Measurements from ENCODE around the gene PLA2G6. TPM values are rescaled to one million over a fixed set of nuclear protein-coding genes. Genes with fewer than 3 reads are reported as not detected.

PLA2G6 gene, protein sequence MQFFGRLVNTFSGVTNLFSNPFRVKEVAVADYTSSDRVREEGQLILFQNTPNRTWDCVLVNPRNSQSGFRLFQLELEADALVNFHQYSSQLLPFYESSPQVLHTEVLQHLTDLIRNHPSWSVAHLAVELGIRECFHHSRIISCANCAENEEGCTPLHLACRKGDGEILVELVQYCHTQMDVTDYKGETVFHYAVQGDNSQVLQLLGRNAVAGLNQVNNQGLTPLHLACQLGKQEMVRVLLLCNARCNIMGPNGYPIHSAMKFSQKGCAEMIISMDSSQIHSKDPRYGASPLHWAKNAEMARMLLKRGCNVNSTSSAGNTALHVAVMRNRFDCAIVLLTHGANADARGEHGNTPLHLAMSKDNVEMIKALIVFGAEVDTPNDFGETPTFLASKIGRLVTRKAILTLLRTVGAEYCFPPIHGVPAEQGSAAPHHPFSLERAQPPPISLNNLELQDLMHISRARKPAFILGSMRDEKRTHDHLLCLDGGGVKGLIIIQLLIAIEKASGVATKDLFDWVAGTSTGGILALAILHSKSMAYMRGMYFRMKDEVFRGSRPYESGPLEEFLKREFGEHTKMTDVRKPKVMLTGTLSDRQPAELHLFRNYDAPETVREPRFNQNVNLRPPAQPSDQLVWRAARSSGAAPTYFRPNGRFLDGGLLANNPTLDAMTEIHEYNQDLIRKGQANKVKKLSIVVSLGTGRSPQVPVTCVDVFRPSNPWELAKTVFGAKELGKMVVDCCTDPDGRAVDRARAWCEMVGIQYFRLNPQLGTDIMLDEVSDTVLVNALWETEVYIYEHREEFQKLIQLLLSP
- 10 to 100 TPM; 60.6 to 60.7 TPM for total RNA-seq
- polyA plus RNA-seq (2013, experiment 1 of 2): 31.7 TPM
- 25.3 TPM for polyA plus RNA-seq (2013, experiment 2 of 2)
- long read RNA-seq, experiment 1, partial matches to known transcripts: 6 of 12 reads
- long read RNA-seq, experiment 1, other reads (novel, unspliced or antisense): 5 of 12 reads
- long read RNA-seq, experiment 2, partial matches to known transcripts: 7 of 40 reads
- long read RNA-seq, experiment 2, other reads (novel, unspliced or antisense): 27 of 40 reads
- long read RNA-seq, experiment 3, partial matches to known transcripts: 1 of 24 reads
- long read RNA-seq, experiment 3, other reads (novel, unspliced or antisense): 21 of 24 reads
- long read RNA-seq, experiment 4, partial matches to known transcripts: 1 of 1 reads
- long read RNA-seq, experiment 4, other reads (novel, unspliced or antisense): 0 of 1 reads

DNA sequence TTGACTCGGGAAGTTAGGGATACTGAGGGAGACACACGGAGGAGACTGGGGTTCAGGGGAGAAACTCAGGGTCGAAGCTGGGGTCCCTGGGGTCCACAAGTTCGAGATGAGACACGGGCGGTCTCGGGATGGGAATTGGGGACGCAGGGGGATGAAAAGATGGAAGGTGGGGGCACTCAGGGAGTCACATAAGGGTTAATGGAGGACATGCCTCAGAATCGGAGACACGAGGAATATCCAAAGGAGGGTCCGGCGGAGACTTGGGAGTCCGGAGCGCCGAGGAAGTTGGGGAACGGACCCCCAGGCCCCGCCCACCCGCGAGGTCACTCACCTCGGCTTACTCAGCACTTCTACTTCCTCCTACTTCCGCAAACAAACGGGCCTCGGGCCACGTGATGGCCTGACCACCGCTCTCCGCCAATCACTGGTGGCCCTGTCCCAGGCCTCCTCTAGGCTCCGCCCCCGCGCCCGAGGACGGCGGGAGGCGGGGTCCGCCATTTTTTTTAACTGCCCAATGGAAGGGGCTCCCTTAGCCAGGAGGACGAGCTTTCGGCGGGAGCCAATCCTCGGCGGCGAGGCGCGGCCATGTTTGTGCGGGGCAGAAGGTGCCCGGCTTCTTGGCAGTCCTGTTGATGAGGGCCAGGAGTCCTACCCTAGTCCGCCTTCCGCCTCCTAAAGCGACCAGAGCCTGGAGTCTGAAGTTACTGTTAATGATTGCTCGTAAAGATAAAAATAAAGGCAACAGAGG is at the start of gene PLA2G6:
Gene PLA2G6 (minus strand): TSS at position 378 of the 748 bp plus-strand sequence. CDS start 12,404 bp downstream, outside the sequence.
- 4% methylated on average over 27 to 48 of the region's 48 CpGs for WGBS, 2 experiments (ENCODE audit: insufficient coverage in 1 of 2, insufficient read length in 1 of 2)
- peak within 1 kb of the TSS; percentile 90 for H3K4me3 Mint-ChIP-seq
- Histone ChIP-seq H3K9me3 (ENCODE audit: control insufficient read depth, low read length) (no peaks in the 10 kb centered on the region), H3K36me3 (ENCODE audit: control insufficient read depth, insufficient read depth, low read length) (no peaks in the 10 kb centered on the region), H3K9ac (ENCODE audit: extremely low read depth, low read length, poor library complexity, severe bottlenecking) (peak within 1 kb of the TSS; percentile 91), H3K27me3 (ENCODE audit: control insufficient read depth, insufficient read depth, low read length, poor library complexity, severe bottlenecking) (no peaks in the 10 kb centered on the region), H3K4me3 (ENCODE audit: low read length) (peak within 1 kb of the TSS; percentile 92), H3K27ac (ENCODE audit: low read depth, low read length) (peak within 1 kb of the TSS; percentile 85), H3K4me1 (ENCODE audit: control insufficient read depth, insufficient read depth, low read length) (peaks cover 8% of the 10 kb centered on the region)
- TF ChIP-seq, protein P1, sequence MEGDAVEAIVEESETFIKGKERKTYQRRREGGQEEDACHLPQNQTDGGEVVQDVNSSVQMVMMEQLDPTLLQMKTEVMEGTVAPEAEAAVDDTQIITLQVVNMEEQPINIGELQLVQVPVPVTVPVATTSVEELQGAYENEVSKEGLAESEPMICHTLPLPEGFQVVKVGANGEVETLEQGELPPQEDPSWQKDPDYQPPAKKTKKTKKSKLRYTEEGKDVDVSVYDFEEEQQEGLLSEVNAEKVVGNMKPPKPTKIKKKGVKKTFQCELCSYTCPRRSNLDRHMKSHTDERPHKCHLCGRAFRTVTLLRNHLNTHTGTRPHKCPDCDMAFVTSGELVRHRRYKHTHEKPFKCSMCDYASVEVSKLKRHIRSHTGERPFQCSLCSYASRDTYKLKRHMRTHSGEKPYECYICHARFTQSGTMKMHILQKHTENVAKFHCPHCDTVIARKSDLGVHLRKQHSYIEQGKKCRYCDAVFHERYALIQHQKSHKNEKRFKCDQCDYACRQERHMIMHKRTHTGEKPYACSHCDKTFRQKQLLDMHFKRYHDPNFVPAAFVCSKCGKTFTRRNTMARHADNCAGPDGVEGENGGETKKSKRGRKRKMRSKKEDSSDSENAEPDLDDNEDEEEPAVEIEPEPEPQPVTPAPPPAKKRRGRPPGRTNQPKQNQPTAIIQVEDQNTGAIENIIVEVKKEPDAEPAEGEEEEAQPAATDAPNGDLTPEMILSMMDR (conservative IDR thresholded peaks at IDR 0.05): no peak
- no peaks in the 10 kb centered on the region for H3K27me3 Mint-ChIP-seq (ENCODE audit: insufficient read depth)
- H3K9me3 Mint-ChIP-seq: no peaks in the 10 kb centered on the region
- peak within 1 kb of the TSS; percentile 99 for H3K27ac Mint-ChIP-seq
- H3K36me3 Mint-ChIP-seq (ENCODE audit: low read depth): peaks cover 6% of the 10 kb centered on the region
- DNase-seq: peak; percentile 100
- peaks cover 34% of the 10 kb centered on the region for H3K4me1 Mint-ChIP-seq

DNA sequence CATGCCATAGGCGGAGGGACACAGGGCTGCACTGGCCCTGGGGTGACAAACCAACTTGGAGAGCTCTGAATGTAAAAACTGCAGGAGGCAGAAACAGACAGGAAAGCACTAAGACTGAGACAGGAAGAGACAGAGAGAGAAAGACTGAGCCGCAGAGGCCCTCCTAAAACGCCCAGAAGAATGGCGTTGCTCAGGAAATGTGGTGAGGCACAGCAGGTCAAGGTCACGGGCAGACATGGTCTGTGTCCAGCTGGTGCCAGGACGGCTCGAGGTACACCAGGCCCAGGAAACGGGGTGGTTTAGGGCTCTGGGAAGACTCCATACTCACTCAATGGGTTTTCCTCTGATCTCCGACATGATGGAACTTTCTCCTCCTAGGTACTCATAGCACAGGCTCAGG is 49.3 kb upstream of the PLA2G6 start:
- no peak overlapping the region for H3K27ac ChIP-seq (ENCODE audit: low read depth, low read length)
- H3K27ac Mint-ChIP-seq: no peak overlapping the region
- H3K9me3 Mint-ChIP-seq: no peaks in the 10 kb centered on the region
- H3K27me3 Mint-ChIP-seq (ENCODE audit: insufficient read depth): no peaks in the 10 kb centered on the region
- peaks cover 57% of the 10 kb centered on the region for H3K36me3 Mint-ChIP-seq (ENCODE audit: low read depth)
- no peak overlapping the region for H3K4me3 ChIP-seq (ENCODE audit: low read length)
- peaks cover 7% of the 10 kb centered on the region for H3K4me1 Mint-ChIP-seq
- TF ChIP-seq, protein P1 (conservative IDR thresholded peaks at IDR 0.05): no peak
- no peak for DNase-seq
- peaks cover 47% of the 10 kb centered on the region for H3K36me3 ChIP-seq (ENCODE audit: control insufficient read depth, insufficient read depth, low read length)
- H3K4me3 Mint-ChIP-seq: no peak overlapping the region
- H3K9me3 ChIP-seq (ENCODE audit: control insufficient read depth, low read length): no peaks in the 10 kb centered on the region
- H3K9ac ChIP-seq (ENCODE audit: extremely low read depth, low read length, poor library complexity, severe bottlenecking): no peak overlapping the region
- peaks cover 3% of the 10 kb centered on the region for H3K4me1 ChIP-seq (ENCODE audit: control insufficient read depth, insufficient read depth, low read length)
- 94% methylated on average over 9 of the region's 9 CpGs for WGBS, 2 experiments (ENCODE audit: insufficient coverage in 1 of 2, insufficient read length in 1 of 2)
- no peaks in the 10 kb centered on the region for H3K27me3 ChIP-seq (ENCODE audit: control insufficient read depth, insufficient read depth, low read length, poor library complexity, severe bottlenecking)
